OCI-M2 (cell line): ENCODE results near the gene CNOT9.

Source experiments
- DNase-seq: peaks from one replicate; lab custom pipeline; 2025; ENCODE audit not compliant: unreplicated experiment; lab: John Stamatoyannopoulos, UW

CNOT9 gene

DNA sequence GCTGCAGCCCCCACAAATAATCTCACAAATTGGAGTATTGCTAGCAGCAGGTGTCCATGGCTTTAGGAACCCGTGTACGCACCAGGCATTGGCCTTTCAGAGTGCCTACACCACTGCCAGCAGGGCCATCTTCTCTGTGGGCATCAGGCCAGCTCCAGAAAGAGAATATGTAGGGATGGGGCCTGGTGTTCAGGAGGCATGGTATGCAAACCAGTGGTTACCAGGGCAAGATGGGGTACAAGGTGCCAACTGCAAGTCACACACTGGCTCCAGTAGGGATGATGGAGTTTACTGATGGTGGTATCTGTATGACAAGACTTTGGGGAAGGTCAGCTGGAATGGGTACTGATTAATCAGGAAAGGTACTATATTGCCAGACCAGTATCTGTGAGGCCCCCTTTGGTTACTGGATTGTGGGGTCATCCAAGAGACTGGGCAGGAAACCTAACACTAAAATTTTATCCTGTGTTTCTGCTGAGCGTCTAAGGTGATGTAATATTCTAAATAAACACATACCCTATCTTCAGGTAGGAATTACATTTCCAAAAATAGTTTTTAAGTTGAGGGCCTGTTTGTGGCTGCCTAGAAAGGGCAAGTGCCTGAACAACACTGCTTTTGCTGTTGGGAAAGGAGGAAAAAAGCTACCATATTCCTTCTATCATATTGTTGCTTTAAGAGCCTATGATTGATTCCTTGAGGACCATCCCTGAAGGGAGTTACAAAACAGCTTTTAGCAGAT lies 9.0 kb downstream of the CNOT9 start:
- DNase-seq, result no peak

GRCh38 chr2:218578272-218578877 lies 9.7 kb downstream of the CNOT9 start:
- DNase-seq, result no peak

GRCh38 chr2:218582076-218582475 lies 13.4 kb downstream of the CNOT9 start:
- DNase-seq, result no peak

- no peak for DNase-seq
Observed at GRCh38 chr2:218583983-218584850, 15.6 kb downstream of the CNOT9 start.

- DNase-seq, result no peak
Observed at GRCh38 chr2:218585541-218585940, 16.9 kb downstream of the CNOT9 start.

DNA sequence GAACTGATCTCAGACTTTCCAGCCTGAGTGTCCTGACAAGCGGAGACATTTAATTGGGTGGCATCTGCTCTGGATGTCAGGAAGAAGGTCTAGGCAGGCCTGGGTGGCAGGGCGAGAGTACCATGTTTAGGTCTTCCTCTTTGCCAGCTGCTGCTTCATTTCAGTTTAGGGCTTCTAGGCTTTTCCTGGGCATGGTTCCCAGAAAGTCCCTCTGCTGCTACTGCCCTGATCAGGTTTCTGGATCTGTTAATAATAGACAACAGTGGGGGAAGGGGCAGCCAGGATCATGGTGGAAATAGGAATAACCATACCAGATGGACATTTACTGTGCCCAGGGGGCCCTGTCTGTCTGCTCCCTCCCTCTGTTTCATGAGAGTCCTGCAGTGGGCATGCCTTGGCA lies 36.8 kb downstream of the CNOT9 start:
- DNase-seq, result no peak

GRCh38 chr2:218607436-218608115 lies 38.9 kb downstream of the CNOT9 start, which contains the start of gene PLCD4:
TSS of gene PLCD4 (plus strand) at chr2:218607899. CDS start at chr2:218615740, 7,841 bp downstream.
- no peak for DNase-seq

- no peak for DNase-seq
Observed at GRCh38 chr2:218615868-218616315, 47.3 kb downstream of the CNOT9 start.

GRCh38 chr2:218618102-218618860 lies 49.6 kb downstream of the CNOT9 start:
- DNase-seq, result no peak

GRCh38 chr2:218621007-218621406 lies 52.4 kb downstream of the CNOT9 start:
- DNase-seq, result no peak

- DNase-seq, result no peak
Observed at GRCh38 chr2:218622606-218623365, 54.1 kb downstream of the CNOT9 start.

GRCh38 chr2:218623366-218623705 lies 54.7 kb downstream of the CNOT9 start:
- no peak for DNase-seq

DNA sequence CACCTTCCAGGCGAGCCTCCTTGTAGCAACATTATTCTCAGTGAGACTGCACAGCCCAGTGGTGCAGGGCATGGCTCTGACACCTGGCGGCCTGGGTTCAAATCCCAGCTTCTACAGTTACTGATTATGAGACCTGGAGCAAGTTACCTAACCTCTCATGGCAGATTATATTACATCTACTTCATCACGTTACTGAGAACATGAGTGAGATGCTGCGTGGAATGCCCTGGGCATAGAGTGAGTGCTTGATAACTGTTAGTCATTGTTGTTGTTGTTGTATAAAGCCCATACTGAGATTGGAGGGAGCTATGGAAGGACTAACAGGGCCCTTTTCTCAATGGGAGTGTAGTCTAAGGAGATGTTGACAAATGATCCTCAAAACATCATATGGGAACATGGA lies 57.7 kb downstream of the CNOT9 start:
- DNase-seq, result no peak

DNA sequence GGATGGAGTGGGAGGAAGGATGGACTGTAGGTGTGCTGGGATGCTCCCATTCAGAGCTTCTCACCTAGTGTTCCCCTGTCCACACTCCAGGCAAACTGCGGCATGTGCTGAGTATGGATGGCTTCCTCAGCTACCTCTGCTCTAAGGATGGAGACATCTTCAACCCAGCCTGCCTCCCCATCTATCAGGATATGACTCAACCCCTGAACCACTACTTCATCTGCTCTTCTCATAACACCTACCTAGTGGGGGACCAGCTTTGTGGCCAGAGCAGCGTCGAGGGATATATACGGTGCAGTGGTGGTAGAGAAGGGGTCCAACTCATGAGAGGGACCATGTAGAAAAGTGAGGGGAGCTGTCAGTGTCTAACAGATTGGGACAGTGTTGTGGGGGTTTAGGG lies 59.3 kb downstream of the CNOT9 start:
- DNase-seq, result no peak

GRCh38 chr2:218631837-218632236 lies 63.2 kb downstream of the CNOT9 start:
- DNase-seq, result no peak

- DNase-seq, result no peak
Observed at GRCh38 chr2:218635719-218636118, 67.1 kb downstream of the CNOT9 start.

DNA sequence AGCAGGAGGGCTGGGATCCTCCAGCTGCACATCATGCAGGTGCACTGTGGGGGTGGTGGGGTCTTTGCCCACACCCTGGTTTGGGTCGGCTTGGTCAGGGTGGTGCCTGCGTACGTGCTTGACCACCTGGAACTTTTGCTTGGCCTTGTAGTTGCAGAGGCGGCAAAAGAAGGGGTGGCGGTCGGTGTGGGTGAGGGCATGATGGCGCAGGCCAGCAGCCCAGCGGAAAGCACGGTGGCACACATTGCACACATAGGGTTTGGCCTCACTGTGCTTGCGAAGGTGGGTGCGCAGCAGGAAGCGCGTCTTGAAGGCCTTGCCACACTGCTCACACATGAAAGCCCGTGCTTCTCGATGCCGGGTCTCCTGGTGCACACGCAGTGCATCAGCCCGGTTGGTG lies 69.7 kb downstream of the CNOT9 start:
- no peak for DNase-seq

DNA sequence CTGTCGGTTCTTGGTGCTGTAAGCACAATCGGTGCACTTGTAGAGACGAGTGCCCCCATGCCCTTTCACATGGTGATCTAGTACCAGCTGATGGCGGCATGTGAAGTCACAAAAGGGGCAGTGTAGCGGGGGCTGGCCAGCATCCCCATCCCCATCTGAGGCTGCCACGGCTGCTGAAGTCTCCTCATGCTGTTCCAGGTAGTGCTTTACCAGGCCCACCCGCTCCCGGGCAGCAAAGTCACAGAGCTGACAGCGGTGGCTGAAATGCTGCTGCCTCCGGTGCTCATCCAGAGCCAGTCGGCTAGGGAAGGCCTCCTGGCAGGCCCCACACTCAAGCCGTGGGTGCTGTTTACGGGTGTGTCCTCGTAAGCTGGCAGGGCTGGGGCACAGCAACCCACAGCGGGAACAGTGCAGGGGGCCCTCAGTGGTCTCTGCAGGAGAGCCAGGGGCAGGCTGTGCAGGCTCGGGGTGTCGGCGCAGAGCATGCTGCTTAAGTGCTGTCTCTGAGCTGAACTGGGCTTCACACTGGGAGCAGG lies 73.5 kb downstream of the CNOT9 start:
- no peak for DNase-seq

DNA sequence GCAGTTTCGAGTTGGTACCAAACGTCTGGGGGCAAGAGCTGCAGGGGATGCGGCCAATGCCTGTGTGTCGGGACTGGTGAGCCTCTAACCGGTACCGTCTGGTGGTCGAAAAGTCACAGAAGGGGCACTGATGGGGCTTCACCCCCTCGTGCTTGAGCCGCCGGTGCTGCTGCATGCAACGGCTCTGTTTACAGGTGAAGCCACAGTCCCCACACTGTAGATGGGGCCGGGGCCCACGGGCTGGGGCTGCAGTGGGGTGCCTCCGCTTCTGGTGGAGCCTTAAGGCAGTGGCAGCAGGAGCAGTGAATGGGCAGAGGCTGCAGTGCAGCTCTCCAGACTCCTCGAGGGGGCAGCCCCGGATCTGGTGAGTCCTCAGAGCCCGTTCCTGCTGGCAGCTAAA lies 74.1 kb downstream of the CNOT9 start:
- no peak for DNase-seq
